Cerebellar nuclear complex (tissue), 1 donor: ENCODE data around the gene UQCRHL.

Experiments used
- DNase-seq, 2 experiments: peaks; one replicate each; lab custom pipeline; 2025; lab: John Stamatoyannopoulos, UW

UQCRHL gene

GRCh38 chr1:15799004-15799867 lies 8.2 kb downstream of the UQCRHL start:
- no peak for DNase-seq

- no peak for DNase-seq
These were observed 9.6 kb downstream of the UQCRHL start for GRCh38 chr1:15797614-15798390.

GRCh38 chr1:15796086-15796462 lies 11.4 kb downstream of the UQCRHL start:
- DNase-seq, result no peak

GRCh38 chr1:15788624-15789301 lies 18.7 kb downstream of the UQCRHL start:
- DNase-seq, result no peak

GRCh38 chr1:15786581-15786980 lies 20.9 kb downstream of the UQCRHL start:
- DNase-seq, result peak in 1 of 2 experiments; percentile 28

- no peak for DNase-seq
These were observed 21.8 kb downstream of the UQCRHL start for GRCh38 chr1:15785683-15786082.

GRCh38 chr1:15777909-15778707 lies 29.3 kb downstream of the UQCRHL start:
- DNase-seq, result no peak

GRCh38 chr1:15775706-15776105 lies 31.7 kb downstream of the UQCRHL start:
- DNase-seq, result no peak

- DNase-seq, result no peak
These were observed 35.5 kb downstream of the UQCRHL start for GRCh38 chr1:15771836-15772515.

GRCh38 chr1:15770313-15770962 lies 37.0 kb downstream of the UQCRHL start:
- no peak for DNase-seq

- no peak for DNase-seq
These were observed 39.1 kb downstream of the UQCRHL start for GRCh38 chr1:15768388-15768787.

GRCh38 chr1:15767941-15768340 lies 39.5 kb downstream of the UQCRHL start:
- DNase-seq, result no peak

GRCh38 chr1:15765495-15766194 lies 41.8 kb downstream of the UQCRHL start:
- no peak for DNase-seq

- no peak for DNase-seq
These were observed 42.6 kb downstream of the UQCRHL start for GRCh38 chr1:15764890-15765289.

- DNase-seq, result no peak
These were observed 43.1 kb downstream of the UQCRHL start for GRCh38 chr1:15764269-15764764.

GRCh38 chr1:15762546-15762945 lies 44.9 kb downstream of the UQCRHL start:
- no peak for DNase-seq

- no peak for DNase-seq
These were observed 45.9 kb downstream of the UQCRHL start for GRCh38 chr1:15761366-15762128.

GRCh38 chr1:15760520-15761211 lies 46.8 kb downstream of the UQCRHL start:
- no peak for DNase-seq
